Measurements from ENCODE around the gene HS3ST1.

Gene HS3ST1

GRCh38 chr4:11415409-11416070 is 13.2 kb downstream of the HS3ST1 start:
- H3K27me3 ChIP-seq (ENCODE audit: insufficient read depth, low read length, poor library complexity, severe bottlenecking) = no peaks in the 10 kb centered on the region
- no peak overlapping the region for H3K4me3 ChIP-seq (ENCODE audit: low read length, poor library complexity, severe bottlenecking)
- H2AFZ ChIP-seq (ENCODE audit: low read length) = no peak overlapping the region
- H3K4me2 ChIP-seq (ENCODE audit: low read depth, low read length, poor library complexity, severe bottlenecking) = no peak overlapping the region
- no peaks in the 10 kb centered on the region for H3F3A ChIP-seq (ENCODE audit: low read depth)
- no peak overlapping the region for H3K9ac ChIP-seq (ENCODE audit: low read depth, low read length, poor library complexity, severe bottlenecking)
- TF ChIP-seq CTCF (conservative IDR thresholded peaks at IDR 0.05; ENCODE audit: low read length) (no peak), EZH2phosphoT487 (IDR thresholded peaks at IDR 0.05; ENCODE audit: borderline replicate concordance) (no peak)
- no peaks in the 10 kb centered on the region for H3K36me3 ChIP-seq (ENCODE audit: insufficient read depth, low read length)
- H3K9me3 ChIP-seq (ENCODE audit: insufficient read depth, low read depth, low read length) = no peaks in the 10 kb centered on the region
- no peaks in the 10 kb centered on the region for H3K9me2 ChIP-seq (replicated peaks; ENCODE audit: low read depth, low read length)
- H4K20me1 ChIP-seq (ENCODE audit: insufficient read depth, low read length, poor library complexity, severe bottlenecking) = no peaks in the 10 kb centered on the region
- no peaks in the 10 kb centered on the region for H3K79me2 ChIP-seq (ENCODE audit: insufficient read depth, low read length)
- H3K4me1 ChIP-seq (ENCODE audit: insufficient read depth, low read length, poor library complexity, severe bottlenecking) = no peaks in the 10 kb centered on the region

- H3K9me2 ChIP-seq (replicated peaks; ENCODE audit: low read depth, low read length) = no peaks in the 10 kb centered on the region
- no peaks in the 10 kb centered on the region for H3K27me3 ChIP-seq (ENCODE audit: insufficient read depth, low read length, poor library complexity, severe bottlenecking)
- H3F3A ChIP-seq (ENCODE audit: low read depth) = no peaks in the 10 kb centered on the region
- H3K4me2 ChIP-seq (ENCODE audit: low read depth, low read length, poor library complexity, severe bottlenecking) = no peak overlapping the region
- H3K9ac ChIP-seq (ENCODE audit: low read depth, low read length, poor library complexity, severe bottlenecking) = no peak overlapping the region
- no peaks in the 10 kb centered on the region for H3K79me2 ChIP-seq (ENCODE audit: insufficient read depth, low read length)
- no peak overlapping the region for H2AFZ ChIP-seq (ENCODE audit: low read length)
- H3K9me3 ChIP-seq (ENCODE audit: insufficient read depth, low read depth, low read length) = no peaks in the 10 kb centered on the region
- no peaks in the 10 kb centered on the region for H3K4me1 ChIP-seq (ENCODE audit: insufficient read depth, low read length, poor library complexity, severe bottlenecking)
- no peaks in the 10 kb centered on the region for H4K20me1 ChIP-seq (ENCODE audit: insufficient read depth, low read length, poor library complexity, severe bottlenecking)
- no peaks in the 10 kb centered on the region for H3K36me3 ChIP-seq (ENCODE audit: insufficient read depth, low read length)
- H3K4me3 ChIP-seq (ENCODE audit: low read length, poor library complexity, severe bottlenecking) = no peak overlapping the region
- TF ChIP-seq CTCF (conservative IDR thresholded peaks at IDR 0.05; ENCODE audit: low read length) (no peak), EZH2phosphoT487 (IDR thresholded peaks at IDR 0.05; ENCODE audit: borderline replicate concordance) (no peak)
These were observed 16.5 kb downstream of the HS3ST1 start for GRCh38 chr4:11412211-11412610.

- Histone ChIP-seq H3K9ac (ENCODE audit: low read depth, low read length, poor library complexity, severe bottlenecking) (no peak overlapping the region), H3K36me3 (ENCODE audit: insufficient read depth, low read length) (no peaks in the 10 kb centered on the region), H2AFZ (ENCODE audit: low read length) (no peak overlapping the region), H4K20me1 (ENCODE audit: insufficient read depth, low read length, poor library complexity, severe bottlenecking) (no peaks in the 10 kb centered on the region), H3K9me2 (replicated peaks; ENCODE audit: low read depth, low read length) (no peaks in the 10 kb centered on the region), H3K79me2 (ENCODE audit: insufficient read depth, low read length) (no peaks in the 10 kb centered on the region), H3K4me1 (ENCODE audit: insufficient read depth, low read length, poor library complexity, severe bottlenecking) (no peaks in the 10 kb centered on the region), H3K4me2 (ENCODE audit: low read depth, low read length, poor library complexity, severe bottlenecking) (no peak overlapping the region), H3K9me3 (ENCODE audit: insufficient read depth, low read depth, low read length) (no peaks in the 10 kb centered on the region), H3K4me3 (ENCODE audit: low read length, poor library complexity, severe bottlenecking) (no peak overlapping the region), H3K27me3 (ENCODE audit: insufficient read depth, low read length, poor library complexity, severe bottlenecking) (no peaks in the 10 kb centered on the region), H3F3A (ENCODE audit: low read depth) (no peaks in the 10 kb centered on the region)
- TF ChIP-seq CTCF (conservative IDR thresholded peaks at IDR 0.05; ENCODE audit: low read length) = no peak
- no peak for TF ChIP-seq EZH2phosphoT487 (IDR thresholded peaks at IDR 0.05; ENCODE audit: borderline replicate concordance)
These were observed 19.1 kb downstream of the HS3ST1 start for GRCh38 chr4:11409632-11410031.

Data from Loucy (cell line).